ENCODE results near the gene SMC2.

DNA sequence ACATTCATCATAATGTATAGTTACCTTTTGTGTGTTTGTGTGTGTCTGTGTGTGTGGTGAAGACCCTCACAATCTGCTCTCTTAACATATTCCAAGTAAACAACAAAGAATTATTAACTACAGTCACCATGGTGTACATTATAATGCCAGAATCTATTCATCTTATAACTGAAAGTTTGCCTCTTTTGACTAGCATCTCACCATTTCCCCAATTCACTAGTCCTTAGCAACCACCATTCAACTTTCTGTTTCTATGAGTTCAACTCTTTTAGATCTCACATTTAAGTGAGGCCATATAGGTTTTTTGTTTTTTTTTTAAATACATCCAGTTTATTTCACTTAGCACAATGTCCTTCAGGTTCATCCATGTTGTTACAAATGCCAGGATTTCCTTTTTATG lies 83.6 kb downstream of the SMC2 start:
- TF ChIP-seq POLR2A (IDR thresholded peaks at IDR 0.05), result no peak
- TF ChIP-seq, protein P1, sequence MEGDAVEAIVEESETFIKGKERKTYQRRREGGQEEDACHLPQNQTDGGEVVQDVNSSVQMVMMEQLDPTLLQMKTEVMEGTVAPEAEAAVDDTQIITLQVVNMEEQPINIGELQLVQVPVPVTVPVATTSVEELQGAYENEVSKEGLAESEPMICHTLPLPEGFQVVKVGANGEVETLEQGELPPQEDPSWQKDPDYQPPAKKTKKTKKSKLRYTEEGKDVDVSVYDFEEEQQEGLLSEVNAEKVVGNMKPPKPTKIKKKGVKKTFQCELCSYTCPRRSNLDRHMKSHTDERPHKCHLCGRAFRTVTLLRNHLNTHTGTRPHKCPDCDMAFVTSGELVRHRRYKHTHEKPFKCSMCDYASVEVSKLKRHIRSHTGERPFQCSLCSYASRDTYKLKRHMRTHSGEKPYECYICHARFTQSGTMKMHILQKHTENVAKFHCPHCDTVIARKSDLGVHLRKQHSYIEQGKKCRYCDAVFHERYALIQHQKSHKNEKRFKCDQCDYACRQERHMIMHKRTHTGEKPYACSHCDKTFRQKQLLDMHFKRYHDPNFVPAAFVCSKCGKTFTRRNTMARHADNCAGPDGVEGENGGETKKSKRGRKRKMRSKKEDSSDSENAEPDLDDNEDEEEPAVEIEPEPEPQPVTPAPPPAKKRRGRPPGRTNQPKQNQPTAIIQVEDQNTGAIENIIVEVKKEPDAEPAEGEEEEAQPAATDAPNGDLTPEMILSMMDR (IDR thresholded peaks at IDR 0.05), result no peak
